ENCODE measurements around the gene MAPKAPK3. TPM values are rescaled to one million over a fixed set of nuclear protein-coding genes. Genes with fewer than 3 reads are reported as not detected.

MAPKAPK3 gene
- total and polyA plus RNA-seq, 2 experiments from 2014 or later = 40.5 to 43.1 TPM

- Histone ChIP-seq H4K20me1 (ENCODE audit: insufficient read depth, poor library complexity, severe bottlenecking) (peaks cover 12% of the 10 kb centered on the region), H3K79me2 (peaks cover 7% of the 10 kb centered on the region), H2AFZ (no peak overlapping the region), H3K27ac (no peak overlapping the region), H3K36me3 (replicated peaks; ENCODE audit: insufficient read depth, low read depth) (no peaks in the 10 kb centered on the region), H3K27me3 (no peaks in the 10 kb centered on the region), H3K9me3 (ENCODE audit: low read depth) (no peaks in the 10 kb centered on the region), H3K4me2 (no peak overlapping the region), H3K4me1 (ENCODE audit: insufficient read depth) (no peaks in the 10 kb centered on the region), H3K4me3 (no peak overlapping the region), H3K9me2 (replicated peaks; ENCODE audit: insufficient read depth) (no peaks in the 10 kb centered on the region)
- TF ChIP-seq EZH2phosphoT487 (IDR thresholded peaks at IDR 0.05; ENCODE audit: low read depth, severe bottlenecking, unreplicated experiment) = no peak
- no peak for TF ChIP-seq CTCF (IDR thresholded peaks at IDR 0.05; ENCODE audit: poor library complexity)
- TF ChIP-seq EZH2 (IDR thresholded peaks at IDR 0.05; ENCODE audit: borderline replicate concordance) = no peak
- no peak for DNase-seq (ENCODE audit: low spot score)
- WGBS (ENCODE audit: low lambda C conversion rate, missing lambda C conversion rate) = 93% methylated on average over 4 of the region's 4 CpGs
Measured at GRCh38 chr3:50637011-50637410, 20.1 kb downstream of the MAPKAPK3 start.

DNA sequence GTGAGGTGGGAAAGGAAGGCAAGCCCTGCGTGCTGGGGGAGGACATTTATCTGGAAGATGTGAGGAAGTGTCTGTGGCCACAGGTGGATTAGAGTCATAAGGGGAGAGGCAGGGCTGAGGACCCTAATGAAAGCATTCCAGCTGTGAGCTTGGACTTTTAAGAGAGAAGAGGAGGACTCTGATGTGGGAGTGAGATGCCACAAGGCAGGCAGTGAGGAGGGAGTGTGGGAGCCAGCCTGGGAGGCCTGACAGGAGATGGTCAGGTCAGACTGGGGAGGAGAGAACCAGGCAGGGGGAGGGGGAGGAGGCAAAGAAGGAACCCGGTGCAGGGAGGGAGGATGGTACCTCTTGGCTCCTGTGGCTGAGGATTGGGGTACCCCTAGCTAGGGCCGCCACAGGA lies 21.0 kb downstream of the MAPKAPK3 start:
- Histone ChIP-seq H3K79me2 (peaks cover 7% of the 10 kb centered on the region), H3K9me2 (replicated peaks; ENCODE audit: insufficient read depth) (no peaks in the 10 kb centered on the region), H3K36me3 (replicated peaks; ENCODE audit: insufficient read depth, low read depth) (no peaks in the 10 kb centered on the region), H3K27me3 (no peaks in the 10 kb centered on the region), H4K20me1 (ENCODE audit: insufficient read depth, poor library complexity, severe bottlenecking) (peaks cover 12% of the 10 kb centered on the region), H3K9me3 (ENCODE audit: low read depth) (no peaks in the 10 kb centered on the region), H2AFZ (no peak overlapping the region), H3K4me1 (ENCODE audit: insufficient read depth) (no peaks in the 10 kb centered on the region), H3K4me2 (no peak overlapping the region), H3K27ac (no peak overlapping the region), H3K4me3 (no peak overlapping the region)
- 85% methylated on average over 3 of the region's 3 CpGs for whole genome bisulfite sequencing (ENCODE audit: low lambda C conversion rate, missing lambda C conversion rate)
- TF ChIP-seq CTCF (IDR thresholded peaks at IDR 0.05; ENCODE audit: poor library complexity) = no peak
- DNase-seq (ENCODE audit: low spot score) = no peak

DNA sequence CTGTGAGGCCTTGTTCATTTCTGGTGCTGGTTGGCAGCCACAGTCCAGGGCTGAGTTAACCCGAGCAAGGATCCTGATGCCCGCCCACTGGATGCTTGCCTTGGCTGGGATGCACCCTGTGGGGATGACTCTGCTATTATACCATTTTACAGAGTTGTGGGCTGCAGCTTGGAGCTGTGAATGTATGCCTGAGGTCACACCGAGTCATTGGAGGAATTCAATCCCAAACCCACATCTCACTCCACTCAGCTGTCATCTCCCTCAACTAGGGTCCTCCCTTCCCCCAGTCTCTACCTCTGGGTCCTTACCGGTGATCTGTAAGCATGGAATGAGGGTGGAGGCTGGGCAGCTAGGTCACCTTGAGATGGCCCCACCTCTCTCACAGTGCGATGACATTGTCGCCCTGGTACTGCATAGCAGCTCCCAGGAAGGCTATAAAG lies 22.1 kb downstream of the MAPKAPK3 start:
- Histone ChIP-seq H4K20me1 (ENCODE audit: insufficient read depth, poor library complexity, severe bottlenecking) (peaks cover 5% of the 10 kb centered on the region), H3K4me1 (ENCODE audit: insufficient read depth) (no peaks in the 10 kb centered on the region), H3K27ac (no peak overlapping the region), H3K9me3 (ENCODE audit: low read depth) (no peaks in the 10 kb centered on the region), H3K36me3 (replicated peaks; ENCODE audit: insufficient read depth, low read depth) (no peaks in the 10 kb centered on the region), H3K27me3 (no peaks in the 10 kb centered on the region), H3K9me2 (replicated peaks; ENCODE audit: insufficient read depth) (no peaks in the 10 kb centered on the region), H2AFZ (no peak overlapping the region), H3K4me3 (no peak overlapping the region), H3K4me2 (no peak overlapping the region), H3K79me2 (peaks cover 7% of the 10 kb centered on the region)
- no peak for TF ChIP-seq CTCF (IDR thresholded peaks at IDR 0.05; ENCODE audit: poor library complexity)
- TF ChIP-seq EZH2phosphoT487 (IDR thresholded peaks at IDR 0.05; ENCODE audit: low read depth, severe bottlenecking, unreplicated experiment) = no peak
- TF ChIP-seq EZH2 (IDR thresholded peaks at IDR 0.05; ENCODE audit: borderline replicate concordance) = no peak
- DNase-seq (ENCODE audit: low spot score) = no peak
- 90% methylated on average over 6 of the region's 6 CpGs for WGBS (ENCODE audit: low lambda C conversion rate, missing lambda C conversion rate)

- TF ChIP-seq EZH2 (IDR thresholded peaks at IDR 0.05; ENCODE audit: borderline replicate concordance) (no peak), EZH2phosphoT487 (IDR thresholded peaks at IDR 0.05; ENCODE audit: low read depth, severe bottlenecking, unreplicated experiment) (no peak), CTCF (IDR thresholded peaks at IDR 0.05; ENCODE audit: poor library complexity) (no peak)
- 97% methylated on average over 1 of the region's 1 CpG for WGBS (ENCODE audit: low lambda C conversion rate, missing lambda C conversion rate)
- H3K9me3 ChIP-seq (ENCODE audit: low read depth) = no peaks in the 10 kb centered on the region
- H3K4me2 ChIP-seq = no peak overlapping the region
- H3K27me3 ChIP-seq = no peaks in the 10 kb centered on the region
- H2AFZ ChIP-seq = no peak overlapping the region
- no peaks in the 10 kb centered on the region for H3K9me2 ChIP-seq (replicated peaks; ENCODE audit: insufficient read depth)
- no peaks in the 10 kb centered on the region for H3K4me1 ChIP-seq (ENCODE audit: insufficient read depth)
- no peaks in the 10 kb centered on the region for H3K79me2 ChIP-seq
- H3K36me3 ChIP-seq (replicated peaks; ENCODE audit: insufficient read depth, low read depth) = no peaks in the 10 kb centered on the region
- no peak overlapping the region for H3K27ac ChIP-seq
- no peak overlapping the region for H3K4me3 ChIP-seq
- peaks cover 4% of the 10 kb centered on the region for H4K20me1 ChIP-seq (ENCODE audit: insufficient read depth, poor library complexity, severe bottlenecking)
- DNase-seq (ENCODE audit: low spot score) = no peak
Measured at GRCh38 chr3:50642382-50642781, 25.4 kb downstream of the MAPKAPK3 start.

Data from hepatocyte (in vitro differentiated cells).